HepG2 (cell line): ENCODE measurements around the gene RBM23. TPM values are rescaled to one million over a fixed set of nuclear protein-coding genes. Genes with fewer than 3 reads are reported as not detected.

ENCODE experiments used
- FOXA3 ChIP-seq: IDR thresholded peaks from 2 replicates; pipeline ENCODE4 v1.6.1; 2016; ENCODE audit warnings: missing genetic modification reagents, missing compliant biosample characterization
- HNRNPL ChIP-seq: fragments of 200-400 bp; formaldehyde crosslinking; IDR thresholded peaks from 2 replicates; pipeline ENCODE4 v1.6.1; 2017; ENCODE audit warnings: mild to moderate bottlenecking, low read depth, low read length
- MAX ChIP-seq: IDR thresholded peaks from 2 replicates; pipeline ENCODE4 v1.6.1; 2012; ENCODE audit warnings: inconsistent platforms
- NFE2L2 ChIP-seq: fragments of 150-350 bp; IDR thresholded peaks from 2 replicates; pipeline ENCODE4 v1.6.1; 2014; ENCODE audit warnings: low read length
- TAF1 ChIP-seq: sonication (generic); formaldehyde crosslinking; IDR thresholded peaks from 2 replicates; pipeline ENCODE4 v1.4.0; 2020; ENCODE audit warnings: missing genetic modification reagents
- TCF7L2 ChIP-seq: IDR thresholded peaks from 2 replicates; pipeline ENCODE4 v1.6.1; 2011; ENCODE audit warnings: mild to moderate bottlenecking, low read depth, low read length, moderate library complexity
- ZBTB38 ChIP-seq: sonication (generic); formaldehyde crosslinking; IDR thresholded peaks from 2 replicates; pipeline ENCODE4 v1.5.1; 2020; ENCODE audit warnings: mild to moderate bottlenecking, missing genetic modification reagents
- ZNF205 ChIP-seq: IDR thresholded peaks from 2 replicates; pipeline ENCODE4 v1.6.1; 2018; ENCODE audit warnings: missing biosample characterization, missing genetic modification reagents
- ZNF263 ChIP-seq: sonication (generic); formaldehyde crosslinking; IDR thresholded peaks from 2 replicates; pipeline ENCODE4 v1.4.0; 2020; ENCODE audit warnings: missing genetic modification reagents
- ZNF446 ChIP-seq: sonication (generic); formaldehyde crosslinking; IDR thresholded peaks from 2 replicates; pipeline ENCODE4 v1.5.0; 2020; ENCODE audit warnings: mild to moderate bottlenecking, missing genetic modification reagents
- ZNF629 ChIP-seq: sonication (generic); formaldehyde crosslinking; conservative IDR thresholded peaks from 2 replicates; pipeline ENCODE4 v1.5.0; 2020; ENCODE audit warnings: missing genetic modification reagents
- ZNF674 ChIP-seq: sonication (generic); formaldehyde crosslinking; IDR thresholded peaks from 2 replicates; pipeline ENCODE4 v1.5.0; 2020; ENCODE audit warnings: low read depth, mild to moderate bottlenecking, missing genetic modification reagents
- polyA plus RNA-seq, 8 experiments: library from polyadenylated mRNA; depleted of rRNA in 3 of 8; stranded (reverse) in 7 of 8; unstranded in 1 of 8; fragments of >200 nt; fragmentation: Illumina TruSeq in 4 of 8; extraction: Trizol in 4 of 8; gene quantifications; 2 replicates each; pipeline versions ENCODE4 v1.2.1 to v1.2.3, GENCODE V29; 2011 to 2016; ENCODE audit warnings: low read depth in 4 of 8, missing spikeins in 1 of 8, mixed read lengths in 1 of 8; ENCODE audit not compliant: insufficient read depth in 1 of 8
- total RNA-seq, 5 experiments: library from RNA; depleted of rRNA; stranded (reverse); fragments of >200 nt; fragmentation: Illumina TruSeq; extraction: Trizol; gene quantifications; 2 replicates each; pipeline ENCODE4 v1.2.3, GENCODE V29; 2016; ENCODE audit warnings: low read depth in 1 of 5
- TF ChIP-seq, protein P1 (sequence below): sonication (generic); formaldehyde crosslinking; IDR thresholded peaks from 2 replicates; pipeline ENCODE4 v1.5.0; 2020; ENCODE audit warnings: mild to moderate bottlenecking, missing genetic modification reagents
- TF ChIP-seq, protein P2 (sequence below): sonication (generic); formaldehyde crosslinking; IDR thresholded peaks from 2 replicates; pipeline ENCODE4 v1.4.0; 2020; ENCODE audit warnings: missing genetic modification reagents
- TF ChIP-seq, protein P3 (sequence below): sonication (generic); formaldehyde crosslinking; IDR thresholded peaks from 2 replicates; pipeline ENCODE4 v1.4.0; 2020; ENCODE audit warnings: mild to moderate bottlenecking, missing genetic modification reagents
- TF ChIP-seq, protein P4 (sequence below): sonication (generic); formaldehyde crosslinking; IDR thresholded peaks from 2 replicates; pipeline ENCODE4 v1.4.0; 2020; ENCODE audit warnings: mild to moderate bottlenecking, missing genetic modification reagents
- TF ChIP-seq, protein P5 (sequence below): IDR thresholded peaks from 2 replicates; pipeline ENCODE4 v1.6.1; 2016

RBM23 gene
- total and polyA plus RNA-seq, 2 of the 13 experiments (the other 11 are each of a cell fraction or from before 2014, with no cell fraction given) = 1.5 to 2.1 TPM

- TF ChIP-seq, protein P1, sequence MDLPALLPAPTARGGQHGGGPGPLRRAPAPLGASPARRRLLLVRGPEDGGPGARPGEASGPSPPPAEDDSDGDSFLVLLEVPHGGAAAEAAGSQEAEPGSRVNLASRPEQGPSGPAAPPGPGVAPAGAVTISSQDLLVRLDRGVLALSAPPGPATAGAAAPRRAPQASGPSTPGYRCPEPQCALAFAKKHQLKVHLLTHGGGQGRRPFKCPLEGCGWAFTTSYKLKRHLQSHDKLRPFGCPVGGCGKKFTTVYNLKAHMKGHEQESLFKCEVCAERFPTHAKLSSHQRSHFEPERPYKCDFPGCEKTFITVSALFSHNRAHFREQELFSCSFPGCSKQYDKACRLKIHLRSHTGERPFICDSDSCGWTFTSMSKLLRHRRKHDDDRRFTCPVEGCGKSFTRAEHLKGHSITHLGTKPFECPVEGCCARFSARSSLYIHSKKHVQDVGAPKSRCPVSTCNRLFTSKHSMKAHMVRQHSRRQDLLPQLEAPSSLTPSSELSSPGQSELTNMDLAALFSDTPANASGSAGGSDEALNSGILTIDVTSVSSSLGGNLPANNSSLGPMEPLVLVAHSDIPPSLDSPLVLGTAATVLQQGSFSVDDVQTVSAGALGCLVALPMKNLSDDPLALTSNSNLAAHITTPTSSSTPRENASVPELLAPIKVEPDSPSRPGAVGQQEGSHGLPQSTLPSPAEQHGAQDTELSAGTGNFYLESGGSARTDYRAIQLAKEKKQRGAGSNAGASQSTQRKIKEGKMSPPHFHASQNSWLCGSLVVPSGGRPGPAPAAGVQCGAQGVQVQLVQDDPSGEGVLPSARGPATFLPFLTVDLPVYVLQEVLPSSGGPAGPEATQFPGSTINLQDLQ = no peak; the same call in 1 of the 2 replicates
- TF ChIP-seq, protein P2, sequence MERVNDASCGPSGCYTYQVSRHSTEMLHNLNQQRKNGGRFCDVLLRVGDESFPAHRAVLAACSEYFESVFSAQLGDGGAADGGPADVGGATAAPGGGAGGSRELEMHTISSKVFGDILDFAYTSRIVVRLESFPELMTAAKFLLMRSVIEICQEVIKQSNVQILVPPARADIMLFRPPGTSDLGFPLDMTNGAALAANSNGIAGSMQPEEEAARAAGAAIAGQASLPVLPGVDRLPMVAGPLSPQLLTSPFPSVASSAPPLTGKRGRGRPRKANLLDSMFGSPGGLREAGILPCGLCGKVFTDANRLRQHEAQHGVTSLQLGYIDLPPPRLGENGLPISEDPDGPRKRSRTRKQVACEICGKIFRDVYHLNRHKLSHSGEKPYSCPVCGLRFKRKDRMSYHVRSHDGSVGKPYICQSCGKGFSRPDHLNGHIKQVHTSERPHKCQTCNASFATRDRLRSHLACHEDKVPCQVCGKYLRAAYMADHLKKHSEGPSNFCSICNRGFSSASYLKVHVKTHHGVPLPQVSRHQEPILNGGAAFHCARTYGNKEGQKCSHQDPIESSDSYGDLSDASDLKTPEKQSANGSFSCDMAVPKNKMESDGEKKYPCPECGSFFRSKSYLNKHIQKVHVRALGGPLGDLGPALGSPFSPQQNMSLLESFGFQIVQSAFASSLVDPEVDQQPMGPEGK = peak; percentile 82
- TF ChIP-seq ZNF674 (CRISPR knock-in tag) (no peak; the same call in 1 of the 2 replicates), NFE2L2 (no peak), ZBTB38 (CRISPR knock-in tag) (peak; percentile 92), MAX (peak; percentile 32), ZNF446 (peak; percentile 96), TAF1 (CRISPR knock-in tag) (peak; percentile 87), TCF7L2 (no peak), FOXA3 (CRISPR knock-in tag) (peak; percentile 94), ZNF629 (CRISPR knock-in tag) (peak; percentile 42; the same call in 1 of the 2 replicates), ZNF263 (CRISPR knock-in tag) (peak; percentile 75), ZNF205 (CRISPR knock-in tag) (peak; percentile 90), HNRNPL (peak; percentile 78; the same call in 1 of the 2 replicates)
- TF ChIP-seq, protein P3, sequence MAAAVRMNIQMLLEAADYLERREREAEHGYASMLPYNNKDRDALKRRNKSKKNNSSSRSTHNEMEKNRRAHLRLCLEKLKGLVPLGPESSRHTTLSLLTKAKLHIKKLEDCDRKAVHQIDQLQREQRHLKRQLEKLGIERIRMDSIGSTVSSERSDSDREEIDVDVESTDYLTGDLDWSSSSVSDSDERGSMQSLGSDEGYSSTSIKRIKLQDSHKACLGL = peak; percentile 93
- TF ChIP-seq, protein P4, sequence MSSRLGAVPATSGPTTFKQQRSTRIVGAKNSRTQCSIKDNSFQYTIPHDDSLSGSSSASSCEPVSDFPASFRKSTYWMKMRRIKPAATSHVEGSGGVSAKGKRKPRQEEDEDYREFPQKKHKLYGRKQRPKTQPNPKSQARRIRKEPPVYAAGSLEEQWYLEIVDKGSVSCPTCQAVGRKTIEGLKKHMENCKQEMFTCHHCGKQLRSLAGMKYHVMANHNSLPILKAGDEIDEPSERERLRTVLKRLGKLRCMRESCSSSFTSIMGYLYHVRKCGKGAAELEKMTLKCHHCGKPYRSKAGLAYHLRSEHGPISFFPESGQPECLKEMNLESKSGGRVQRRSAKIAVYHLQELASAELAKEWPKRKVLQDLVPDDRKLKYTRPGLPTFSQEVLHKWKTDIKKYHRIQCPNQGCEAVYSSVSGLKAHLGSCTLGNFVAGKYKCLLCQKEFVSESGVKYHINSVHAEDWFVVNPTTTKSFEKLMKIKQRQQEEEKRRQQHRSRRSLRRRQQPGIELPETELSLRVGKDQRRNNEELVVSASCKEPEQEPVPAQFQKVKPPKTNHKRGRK (CRISPR knock-in tag) = 0 out of 2 replicates have a peak, but pooled peaks have one; percentile 68
- TF ChIP-seq, protein P5, sequence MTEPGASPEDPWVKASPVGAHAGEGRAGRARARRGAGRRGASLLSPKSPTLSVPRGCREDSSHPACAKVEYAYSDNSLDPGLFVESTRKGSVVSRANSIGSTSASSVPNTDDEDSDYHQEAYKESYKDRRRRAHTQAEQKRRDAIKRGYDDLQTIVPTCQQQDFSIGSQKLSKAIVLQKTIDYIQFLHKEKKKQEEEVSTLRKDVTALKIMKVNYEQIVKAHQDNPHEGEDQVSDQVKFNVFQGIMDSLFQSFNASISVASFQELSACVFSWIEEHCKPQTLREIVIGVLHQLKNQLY (CRISPR knock-in tag) = peak; percentile 68
Measured at GRCh38 chr14:22871224-22872032, 47.5 kb downstream of the RBM23 start, which contains the start of gene LRP10 (continued).
